Activated naive CD4-positive, alpha-beta T cell (primary cell): Measurements from ENCODE around the gene SSC5D.
A peak's percentile ranks its signal among the peaks of the same experiment; 100 is the strongest.
"Not testable (repeated sequence)": the region's sequence is repeated elsewhere in the genome, so short reads cannot be mapped to it uniquely, and the experiment has no call there.

Experiments used
- DNase-seq, 4 experiments: peaks; one replicate each; lab custom pipeline; 2025; lab: John Stamatoyannopoulos, UW

Gene SSC5D

DNA sequence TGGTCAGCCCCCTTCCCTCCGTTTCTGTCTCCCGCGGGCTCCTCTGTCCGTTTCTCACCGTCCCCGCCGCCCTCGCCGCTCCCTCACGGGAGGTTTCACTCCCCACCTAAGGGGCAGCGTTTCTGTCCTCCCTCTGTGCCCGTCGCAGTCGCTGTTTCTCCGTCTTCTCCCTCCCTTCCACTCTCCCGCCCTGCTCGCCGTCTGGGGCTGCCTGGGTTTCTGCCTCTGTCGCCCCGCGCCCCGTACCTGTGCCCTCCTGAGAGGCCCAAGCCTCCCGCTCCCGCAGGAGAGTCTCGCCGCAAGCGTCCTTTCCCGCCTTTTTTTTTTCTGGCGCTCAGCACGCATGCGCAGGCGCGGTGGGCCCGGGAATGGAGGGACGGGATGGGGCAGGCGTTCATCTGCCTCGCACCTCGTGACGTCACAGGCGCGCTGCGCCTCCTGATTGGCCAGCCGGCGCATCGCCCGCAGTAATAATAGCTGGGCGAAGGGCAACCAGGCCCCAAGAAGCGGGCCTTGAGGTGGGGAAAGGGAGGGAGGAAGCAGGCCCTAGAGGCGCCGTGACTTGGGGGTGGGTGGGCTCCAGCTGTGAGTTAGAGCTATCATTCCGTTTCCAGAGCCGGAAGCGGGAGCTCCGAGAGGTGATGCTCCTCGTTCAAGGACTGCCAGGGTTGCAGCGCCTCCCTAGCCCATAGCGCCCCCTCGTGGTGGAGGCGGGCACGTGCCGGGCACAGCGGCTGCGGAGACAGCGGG lies 15.4 kb downstream of the SSC5D start:
- peak; percentile 91 to 96 (median 94) for DNase-seq

DNA sequence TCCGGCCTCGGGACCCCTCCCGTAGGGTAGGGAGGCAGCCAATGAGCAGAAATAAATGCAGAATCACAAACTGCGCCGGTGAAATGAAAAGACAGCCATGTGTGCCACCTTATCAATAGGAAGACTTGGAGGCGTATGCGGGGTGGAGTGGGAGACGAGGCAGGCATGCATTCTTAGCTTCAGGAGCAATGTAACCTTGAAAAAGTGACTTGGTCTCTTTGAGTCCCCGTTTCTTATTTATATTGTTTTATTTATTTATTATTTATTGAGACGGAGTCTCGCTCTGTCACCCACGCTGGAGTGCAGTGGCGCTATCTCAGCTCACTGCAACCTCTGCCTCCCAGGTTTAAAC lies 16.0 kb downstream of the SSC5D start:
- no peak for DNase-seq

DNA sequence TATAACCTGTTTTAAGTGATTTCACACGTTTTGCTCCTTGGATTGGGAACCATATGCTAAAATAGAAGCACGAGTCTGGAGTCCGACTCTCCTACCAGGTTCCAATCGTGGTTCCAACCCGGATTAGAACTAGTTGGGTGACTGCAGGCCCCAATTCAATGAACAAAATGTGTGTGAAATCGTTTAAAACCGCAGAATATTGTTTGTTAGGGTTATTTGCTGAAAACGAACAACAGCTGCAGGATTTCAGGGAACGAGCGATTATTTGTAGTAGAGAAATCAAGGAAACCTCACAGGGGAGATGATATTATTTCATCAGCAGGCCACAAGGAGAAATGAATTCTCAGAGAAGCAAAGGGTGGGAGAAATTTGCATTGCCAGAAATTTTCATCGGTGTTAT lies 16.7 kb downstream of the SSC5D start:
- DNase-seq, result no peak

DNA sequence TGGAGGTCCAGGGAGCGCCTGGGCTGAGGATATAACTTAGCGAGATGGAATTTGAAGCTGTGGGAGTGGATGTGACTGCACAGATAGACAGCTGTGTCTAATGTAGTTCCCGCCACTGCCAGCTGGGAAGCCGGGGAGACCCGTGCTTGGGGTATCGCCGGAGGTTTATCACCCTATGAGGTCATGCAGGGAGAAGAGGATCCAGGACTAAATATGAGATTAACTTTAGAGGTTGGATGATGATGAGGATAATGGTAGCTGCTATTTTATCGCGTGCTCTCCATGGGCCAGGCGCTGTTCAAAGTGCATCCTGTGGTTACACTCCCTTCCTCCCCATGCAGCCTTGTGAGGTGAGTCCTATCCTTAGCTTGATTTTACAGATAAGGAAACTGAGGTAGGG lies 19.9 kb downstream of the SSC5D start:
- DNase-seq, result no peak

DNA sequence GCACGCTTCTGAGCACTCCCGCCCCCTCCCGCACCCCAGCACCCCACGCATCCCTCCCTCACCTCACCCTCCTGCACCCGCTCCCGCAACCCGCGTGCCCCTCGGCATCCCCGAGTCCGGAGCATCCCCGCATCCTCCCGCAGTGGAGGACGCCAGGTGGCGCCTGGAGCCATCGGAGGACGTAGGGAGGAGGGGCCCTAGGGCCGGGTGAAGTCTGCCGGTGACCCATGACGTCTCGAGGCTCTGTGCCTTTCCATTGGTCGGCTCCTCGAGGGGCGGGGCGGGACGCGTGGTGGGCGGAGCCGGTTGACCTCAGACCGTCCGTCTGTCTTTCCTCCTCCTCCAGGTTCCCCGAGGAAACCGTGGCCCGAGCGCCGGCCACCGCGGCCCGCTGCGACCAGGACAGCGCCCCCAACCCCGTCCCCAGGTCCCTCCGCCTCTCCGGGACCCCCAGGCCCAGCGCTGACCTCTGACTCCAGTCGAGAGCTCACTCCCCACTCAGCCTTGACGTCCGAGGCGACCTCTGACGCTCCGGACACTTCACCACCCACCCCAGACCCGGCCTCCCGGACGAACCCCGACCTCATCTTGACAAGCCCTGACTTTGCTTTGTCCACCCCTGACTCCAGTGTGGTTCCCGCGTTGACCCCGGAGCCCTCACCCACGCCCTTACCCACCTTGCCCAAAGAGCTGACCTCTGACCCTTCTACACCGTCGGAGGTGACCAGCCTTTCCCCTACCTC lies 28.8 kb downstream of the SSC5D start:
- peak; percentile 85 to 87 (median 86) for DNase-seq

DNA sequence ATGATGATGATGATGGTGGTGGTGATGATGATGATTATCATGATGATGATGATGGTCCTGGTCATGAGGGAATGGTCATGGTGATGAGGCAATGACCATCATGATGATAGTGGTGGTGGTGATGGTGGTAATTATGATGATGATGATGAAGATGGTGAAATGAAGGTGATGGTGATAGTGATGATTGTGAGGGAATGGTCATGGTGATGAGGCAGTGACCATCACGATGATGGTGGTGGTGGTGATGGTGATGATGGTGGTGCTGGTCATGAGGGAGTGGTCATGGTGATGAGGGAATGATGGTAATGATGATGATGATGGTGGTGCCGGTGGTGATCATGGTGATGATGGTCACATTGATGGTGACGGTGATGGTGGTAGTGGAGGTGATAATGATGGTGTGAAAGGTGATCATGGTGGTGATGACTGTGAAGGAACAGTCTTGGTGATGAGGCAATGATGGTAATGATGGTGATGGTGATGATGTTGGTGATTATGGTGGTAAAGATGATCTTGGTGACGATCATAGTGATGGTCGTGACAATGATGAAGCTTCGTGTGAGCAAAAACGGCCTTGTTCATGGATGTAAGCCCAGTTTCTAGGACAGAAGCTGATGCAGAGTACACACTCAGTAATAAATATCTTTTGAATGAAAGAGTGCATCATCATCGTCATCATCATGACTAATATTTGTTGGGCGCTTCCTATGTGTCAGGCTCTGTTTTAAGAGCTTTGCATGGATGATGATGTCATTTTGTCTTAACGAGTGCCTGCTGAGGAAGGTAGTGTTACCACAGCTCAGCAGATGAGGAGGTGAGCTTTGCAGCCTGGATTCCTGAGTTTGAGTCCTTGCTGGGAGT lies 31.4 kb downstream of the SSC5D start:
- no peak for DNase-seq

DNA sequence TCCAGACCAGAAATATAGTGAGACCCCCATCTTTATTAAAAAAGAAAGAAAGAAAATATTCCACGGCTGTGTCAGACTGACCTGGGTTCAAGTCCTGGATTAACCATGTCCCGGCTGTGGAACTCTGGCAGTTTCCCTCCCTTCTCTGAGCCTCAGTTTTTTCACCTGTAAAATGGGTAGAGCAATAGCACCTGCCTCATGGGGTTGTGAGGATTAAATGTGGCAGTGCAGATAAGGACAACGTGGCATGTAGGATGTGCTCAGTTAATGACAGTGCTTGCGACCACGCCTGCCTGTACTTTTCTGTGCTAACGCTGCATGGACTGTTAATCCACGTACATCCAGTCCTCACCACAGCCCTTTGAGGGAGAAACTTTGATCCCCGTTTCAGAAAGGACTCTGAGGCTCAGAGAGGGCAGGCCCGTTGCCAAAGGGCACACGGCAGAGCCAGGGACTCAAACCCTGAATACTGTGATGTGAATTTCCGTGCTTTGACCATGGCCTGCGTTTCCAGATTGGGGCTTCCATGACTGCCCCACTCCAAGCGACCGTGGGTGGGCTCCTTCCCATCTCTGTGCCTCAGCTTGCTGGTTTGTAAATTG lies 32.6 kb downstream of the SSC5D start:
- no peak for DNase-seq

DNA sequence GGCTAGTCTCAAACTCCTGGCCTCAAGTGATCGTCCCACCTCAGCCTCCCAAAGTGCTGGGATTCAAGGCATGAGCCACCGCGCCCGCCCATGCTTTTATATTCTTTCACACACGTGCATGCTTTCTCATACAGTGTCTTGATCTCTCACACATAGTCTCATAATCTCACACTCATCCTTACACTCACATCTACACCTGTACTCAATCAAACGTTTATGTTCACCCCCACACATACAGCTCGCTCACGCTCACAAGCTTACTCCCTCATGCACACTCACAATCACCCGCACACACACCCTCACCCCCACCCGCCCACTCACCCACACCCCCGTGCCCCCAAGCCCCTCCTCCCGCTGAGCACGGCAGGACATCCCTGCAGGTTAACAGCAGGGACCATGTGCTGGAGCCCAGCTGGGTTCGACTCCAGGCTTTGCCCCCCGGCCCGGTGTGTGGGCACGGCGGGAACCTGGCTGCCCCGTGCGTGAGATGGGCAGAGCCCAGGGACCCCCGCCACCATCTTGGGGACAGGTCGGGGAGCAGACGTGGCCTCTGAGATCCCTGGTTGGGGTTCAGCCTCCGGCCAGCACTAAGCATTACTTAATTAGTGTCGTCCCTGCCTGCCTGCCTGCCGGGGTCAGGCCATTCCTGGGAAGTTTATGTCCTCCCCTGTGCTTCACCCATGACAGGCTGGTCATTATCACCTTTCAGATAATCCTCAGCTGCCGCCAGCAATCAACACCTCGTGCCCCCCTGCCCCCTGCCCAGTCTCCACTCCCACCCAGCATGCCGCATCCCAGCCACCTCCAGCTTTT lies 37.3 kb downstream of the SSC5D start:
- no peak for DNase-seq

DNA sequence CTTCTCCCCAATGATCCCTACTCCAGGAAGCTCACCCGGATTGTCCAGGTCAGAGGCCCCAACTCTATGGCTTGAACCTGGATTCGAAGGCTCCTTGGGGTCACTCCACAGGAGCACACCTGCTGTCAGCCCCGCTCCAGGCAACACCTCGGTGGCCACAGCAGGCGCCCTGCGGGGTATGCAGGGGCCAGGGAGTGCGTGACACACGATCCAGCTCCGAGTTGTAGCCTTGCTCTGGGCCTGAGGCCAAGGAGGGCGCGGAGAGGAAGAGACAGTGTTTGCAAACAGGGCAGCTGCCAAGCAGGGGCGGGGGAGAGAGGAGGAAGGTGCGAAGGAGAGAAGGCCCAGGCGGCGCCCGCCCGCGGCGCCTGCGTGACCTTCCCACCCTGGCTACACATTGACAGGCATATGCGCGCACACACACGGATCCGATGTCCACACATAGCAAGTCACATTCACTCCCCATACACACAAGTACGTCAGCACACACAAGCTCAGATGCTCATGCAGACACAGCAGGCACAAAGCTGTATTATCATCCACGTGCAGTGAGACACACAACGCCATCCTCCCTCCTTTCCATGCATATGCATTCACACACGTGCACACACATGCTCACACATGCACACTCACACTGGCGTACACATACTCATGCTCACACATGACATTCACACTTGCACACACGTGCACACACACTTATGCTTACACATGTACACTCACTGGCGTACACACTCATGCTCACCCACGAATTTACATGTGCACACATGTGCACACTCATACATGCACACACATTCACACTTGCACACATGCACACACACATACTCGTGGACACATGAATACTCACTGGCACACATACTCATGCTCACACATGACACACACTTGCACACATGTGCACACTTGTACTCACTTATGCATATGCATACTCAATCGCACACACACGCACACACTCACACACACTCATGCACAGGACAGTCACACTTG lies 38.3 kb downstream of the SSC5D start:
- peak in 1 of 4 experiments; percentile 14 for DNase-seq

DNA sequence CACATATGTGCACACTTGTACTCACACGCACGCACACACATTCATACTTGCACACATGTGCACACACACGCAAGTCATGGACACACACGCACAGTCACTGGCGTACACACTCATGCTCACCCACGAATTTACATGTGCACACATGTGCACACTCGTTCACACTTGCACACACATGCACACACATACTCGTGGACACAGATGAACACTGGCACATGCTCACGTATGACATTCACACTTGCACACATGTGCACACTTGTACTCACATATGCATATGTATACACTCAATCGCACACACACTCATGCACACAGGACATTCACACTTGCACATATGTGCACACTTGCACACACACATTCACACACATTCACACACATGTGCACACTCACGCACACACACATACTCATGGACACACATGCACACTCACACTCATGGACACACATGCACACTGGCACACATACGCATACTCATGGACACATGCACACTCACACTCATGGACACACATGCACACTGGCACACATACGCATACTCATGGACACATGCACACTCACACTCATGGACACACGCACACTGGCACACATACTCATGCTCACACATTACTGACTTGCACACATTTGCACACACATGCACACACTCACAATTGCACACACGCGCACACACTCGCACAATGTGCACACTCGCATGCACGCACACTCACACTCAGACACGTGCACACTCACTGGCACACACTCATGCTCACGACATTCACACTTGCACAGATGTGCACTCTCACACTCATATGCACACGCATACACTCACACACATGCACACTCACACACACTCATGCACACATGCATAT lies 39.2 kb downstream of the SSC5D start:
- no peak for DNase-seq

DNA sequence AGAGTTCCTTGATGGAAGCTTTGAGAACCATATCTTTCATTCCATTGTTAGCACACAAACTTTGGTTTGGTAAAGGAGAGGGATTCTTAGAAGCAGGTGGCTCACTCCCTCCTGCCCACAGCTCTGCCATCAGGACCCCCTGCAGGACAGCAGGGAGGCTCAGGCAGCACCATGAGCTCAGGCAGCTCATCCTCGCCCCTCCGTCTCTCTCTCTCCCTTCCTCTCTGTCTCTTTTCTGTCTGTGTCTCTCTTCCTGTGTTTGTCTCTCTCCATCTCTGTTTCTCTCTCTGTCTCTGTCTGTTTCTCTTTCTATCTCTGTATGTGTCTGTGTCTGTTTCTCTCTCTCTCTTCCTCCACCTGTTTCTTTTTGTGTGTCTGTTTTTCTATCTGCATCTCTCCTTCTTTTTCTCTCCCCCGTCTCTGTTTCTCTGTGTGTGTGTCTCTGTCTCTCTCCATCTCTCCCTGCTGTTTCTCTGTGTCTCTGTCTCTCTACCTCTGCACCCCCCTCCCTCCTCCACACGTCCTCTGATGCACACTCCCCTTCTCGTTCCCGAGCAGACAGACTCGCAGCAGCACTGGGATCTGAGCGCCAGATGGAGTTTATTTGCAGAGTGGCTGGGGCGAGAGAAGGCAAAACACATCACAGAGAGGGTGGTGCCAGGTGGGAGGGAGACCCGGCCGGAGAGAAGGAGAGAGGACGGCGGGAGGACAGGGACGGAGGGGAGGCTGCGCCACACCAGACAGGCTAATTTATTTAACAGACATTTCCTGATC lies 40.0 kb downstream of the SSC5D start:
- no peak for DNase-seq

DNA sequence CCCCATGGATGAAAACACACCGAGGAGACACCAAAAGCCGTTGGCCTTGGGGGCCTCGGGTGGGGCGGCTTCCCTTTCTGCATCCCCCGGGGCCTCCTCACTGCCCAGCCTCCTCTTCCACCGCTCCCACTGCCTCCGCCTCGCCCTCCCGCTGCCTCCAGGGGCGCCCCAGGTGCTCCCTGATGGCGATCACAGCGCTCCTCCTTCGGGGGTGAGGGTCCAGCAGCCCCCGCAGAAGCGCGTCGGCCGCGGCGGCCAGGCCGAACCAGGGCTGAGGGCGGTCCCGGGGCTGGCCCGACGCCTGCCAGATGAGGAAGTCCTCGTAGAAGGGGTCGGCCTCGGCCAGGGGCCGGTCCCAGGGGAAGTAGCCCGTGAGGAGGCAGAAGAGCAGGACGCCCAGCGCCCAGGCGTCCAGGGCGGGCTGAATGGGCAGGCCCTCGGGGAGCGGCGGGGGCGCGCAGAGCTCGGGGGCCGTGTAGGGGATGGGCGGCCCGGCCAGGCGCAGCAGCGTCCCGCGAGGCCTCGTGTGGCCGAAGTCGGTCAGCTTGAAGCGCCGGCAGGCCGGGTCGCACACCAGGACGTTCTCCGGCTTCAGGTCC lies 41.5 kb downstream of the SSC5D start:
- DNase-seq, result no peak

DNA sequence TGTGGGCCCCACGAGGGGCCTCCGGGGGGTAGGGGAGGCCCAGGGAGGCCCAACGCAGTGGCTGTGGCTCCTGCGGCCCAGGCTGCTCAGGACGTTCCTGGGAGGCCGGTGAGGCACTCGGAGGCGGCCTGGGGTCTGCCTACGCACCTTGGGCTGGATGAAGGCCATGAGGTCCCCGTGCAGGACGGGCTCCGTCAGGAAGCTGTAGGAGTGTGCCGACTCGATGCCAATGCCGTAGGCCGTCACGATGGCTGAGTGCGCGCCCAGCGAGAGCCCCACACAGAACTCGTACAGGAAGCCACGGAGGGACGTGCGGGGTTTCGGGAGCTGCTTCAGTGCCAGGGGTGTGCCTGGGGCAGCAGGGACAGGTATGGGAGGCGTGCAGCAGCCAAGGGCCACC lies 42.8 kb downstream of the SSC5D start:
- DNase-seq, result no peak

DNA sequence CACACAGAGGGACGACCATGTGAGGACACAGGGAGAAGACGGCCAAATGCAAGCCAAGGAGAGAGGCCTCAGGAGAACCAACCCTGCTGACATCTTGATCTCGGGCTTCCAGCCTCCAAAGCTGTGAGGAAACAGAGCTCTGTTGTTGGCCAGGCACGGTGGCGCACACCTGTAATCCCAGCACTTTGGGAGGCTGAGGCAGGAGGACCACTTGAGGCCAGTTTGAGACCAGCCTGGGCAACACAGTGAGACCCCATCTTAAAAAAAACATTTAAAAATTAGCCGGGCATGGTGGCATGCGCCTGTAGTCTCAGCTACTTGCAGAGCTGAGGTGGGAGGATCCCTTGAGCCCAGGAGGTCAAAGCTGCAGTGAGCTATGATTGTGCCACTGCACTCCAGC lies 46.0 kb downstream of the SSC5D start:
- not testable (repeated sequence) for DNase-seq

DNA sequence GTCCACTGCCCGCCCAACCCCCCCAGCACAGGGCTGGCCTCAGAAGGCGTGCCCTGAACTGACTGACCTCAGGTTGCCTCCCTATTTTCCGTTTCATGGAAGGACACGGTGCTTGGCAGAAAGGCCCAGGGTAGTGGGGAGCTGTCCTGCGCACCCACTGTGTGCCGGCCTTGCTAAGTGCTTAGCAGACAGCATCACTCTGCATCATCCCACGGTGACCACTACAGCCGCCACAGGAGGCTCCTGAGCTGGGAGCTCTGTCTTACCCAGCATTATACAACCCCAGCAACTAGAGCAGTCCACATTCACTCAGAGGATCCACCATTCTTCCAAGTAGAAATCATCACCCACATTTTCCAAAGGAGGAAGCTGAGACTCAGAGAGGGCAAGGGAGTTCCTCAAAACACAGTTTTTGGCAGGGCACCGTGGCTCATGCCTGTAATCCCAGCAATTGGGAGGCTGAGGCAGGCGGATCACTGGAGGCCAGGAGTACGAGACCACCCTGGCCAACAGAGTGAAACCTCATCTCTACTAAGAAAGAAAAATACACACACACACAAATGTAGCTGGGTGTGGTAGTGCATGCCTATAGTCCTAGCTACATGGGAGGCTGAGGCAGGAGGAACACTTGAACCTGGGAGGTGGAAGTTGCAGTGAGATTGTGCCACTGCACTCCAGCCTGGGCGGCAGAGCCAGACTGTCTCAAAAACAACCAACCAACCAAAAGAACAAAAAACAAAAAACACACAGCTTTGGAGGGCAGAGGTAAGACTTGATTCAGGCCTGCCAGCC lies 47.1 kb downstream of the SSC5D start:
- no peak for DNase-seq

DNA sequence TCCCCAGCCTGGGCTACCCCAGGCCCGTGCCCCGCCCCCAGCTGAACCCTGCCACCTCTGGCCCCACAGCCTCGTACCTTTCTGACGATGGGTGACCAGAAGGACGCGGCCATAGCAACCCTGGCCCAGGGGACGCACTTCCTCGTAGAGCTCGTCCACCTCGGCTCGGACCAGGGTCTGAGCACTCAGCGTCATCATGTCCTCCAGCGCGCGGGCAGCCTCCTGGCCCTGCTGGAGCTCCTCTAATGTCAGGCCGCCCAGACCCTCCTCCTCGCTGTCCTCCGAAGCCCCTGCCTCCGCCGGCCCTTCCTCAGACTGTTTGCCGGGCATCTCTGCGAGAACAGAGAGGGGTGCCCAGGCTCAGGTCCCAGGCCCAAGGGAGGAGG lies 47.7 kb downstream of the SSC5D start:
- no peak for DNase-seq

DNA sequence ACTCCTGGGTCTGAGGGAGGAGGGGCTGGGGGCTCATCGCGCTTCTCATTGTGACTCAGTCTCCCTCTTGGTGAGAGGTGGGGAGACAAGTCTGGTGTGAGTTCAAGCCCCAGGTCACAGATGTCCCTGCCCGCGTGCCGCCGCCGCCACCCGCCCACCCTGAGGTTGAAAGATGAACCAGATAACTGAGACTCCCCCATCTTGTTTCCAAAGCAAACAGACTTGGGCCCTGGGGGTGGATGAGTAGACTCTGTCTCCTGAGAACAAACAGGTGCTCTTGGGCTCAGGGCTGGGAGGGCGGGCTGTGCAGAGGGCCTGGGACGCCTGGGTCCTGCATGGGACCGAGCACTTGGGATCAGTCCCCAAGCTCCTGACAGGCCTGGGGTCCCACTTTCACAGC lies 48.1 kb downstream of the SSC5D start:
- no peak for DNase-seq
